Panc1 (cell line): Measurements from ENCODE around the gene PDE3A. TPM values are rescaled to one million over a fixed set of nuclear protein-coding genes. Genes with fewer than 3 reads are reported as not detected.
A peak's percentile ranks its signal among the peaks of the same experiment; 100 is the strongest.

Source experiments
- ATAC-seq: fragments of 200-7000 bp; cut with Tn5 transposase; 2 replicates; pipeline ENCODE4 v1.9.1; 2020; ENCODE audit warnings: mild to moderate bottlenecking, moderate library complexity
- BruUV-seq: library from RNA; stranded (reverse); fragments of 400-500 nt; replicated peaks from 2 replicates; lab custom pipeline; 2021; lab: Mats Ljungman, UMichigan
- CTCF ChIA-PET: fragments of 300-600 bp; sonication (Branson Sonifier 250); formaldehyde crosslinking; loops from one replicate; lab custom pipeline; 2022; ENCODE audit warnings: antibody characterized with exemption; lab: Charles Lee
- POLR2A ChIA-PET: fragments of 300-600 bp; sonication (Branson Sonifier 250); formaldehyde crosslinking; loops from one replicate; lab custom pipeline; 2022; ENCODE audit warnings: antibody characterized with exemption; lab: Charles Lee
- DNase-seq: peaks from one replicate; pipeline ENCODE4 v3.0.0-alpha.2; 2010; ENCODE audit warnings: low read depth, low spot score
- H3K27ac ChIP-seq: 2 replicates; pipeline ENCODE4 v1.5.1; 2011; ENCODE audit warnings: mild to moderate bottlenecking, low read length, inconsistent platforms
- H3K27me3 ChIP-seq: fragments of 200-500 bp; sonication (Bioruptor generic); 2 replicates; pipeline ENCODE4 v1.6.0; 2014; ENCODE audit warnings: low read length, inconsistent platforms; ENCODE audit not compliant: control insufficient read depth, insufficient read depth
- H3K36me3 ChIP-seq: fragments of 200-500 bp; sonication (Bioruptor generic); 2 replicates; pipeline ENCODE4 v1.5.1; 2014; ENCODE audit warnings: inconsistent platforms, mild to moderate bottlenecking, low read length, moderate library complexity; ENCODE audit not compliant: control insufficient read depth, insufficient read depth
- H3K4me1 ChIP-seq: 2 replicates; pipeline ENCODE4 v1.5.1; 2011; ENCODE audit warnings: inconsistent platforms, mild to moderate bottlenecking, low read length, moderate library complexity; ENCODE audit not compliant: control insufficient read depth, insufficient read depth
- H3K4me3 ChIP-seq, 2 experiments: 2 replicates each; pipeline ENCODE4 v1.5.1; 2011 to 2012; ENCODE audit warnings: low read depth in 2 of 2, low read length in 2 of 2, mild to moderate bottlenecking in 2 of 2, inconsistent platforms in 1 of 2, moderate library complexity in 1 of 2
- H3K9me3 ChIP-seq: fragments of 200-500 bp; sonication (Bioruptor generic); 2 replicates; pipeline ENCODE4 v1.5.1; 2014; ENCODE audit warnings: low read depth, mild to moderate bottlenecking, inconsistent platforms, low read length, moderate library complexity; ENCODE audit not compliant: control insufficient read depth, insufficient read depth
- CTCF ChIP-seq: fragments of 450-650 bp; IDR thresholded peaks from 2 replicates; pipeline ENCODE4 v1.5.1; 2017; ENCODE audit warnings: mild to moderate bottlenecking
- POLR2AphosphoS5 ChIP-seq: IDR thresholded peaks from 2 replicates; pipeline ENCODE4 v1.6.1; 2012; ENCODE audit warnings: mild to moderate bottlenecking, low read depth, low read length, moderate library complexity
- REST ChIP-seq, 2 experiments: IDR thresholded peaks; 2 replicates each; pipeline ENCODE4 v1.6.1; 2011 to 2012; ENCODE audit warnings: low read depth in 2 of 2, control low read depth in 1 of 2, low read length in 1 of 2, mild to moderate bottlenecking in 1 of 2, moderate library complexity in 1 of 2; ENCODE audit not compliant: insufficient read depth in 1 of 2
- SIN3A ChIP-seq: IDR thresholded peaks from 2 replicates; pipeline ENCODE4 v1.6.1; 2012; ENCODE audit warnings: low read depth, mild to moderate bottlenecking, low read length, moderate library complexity, borderline replicate concordance; ENCODE audit not compliant: insufficient read depth
- TCF7L2 ChIP-seq: IDR thresholded peaks from 2 replicates; pipeline ENCODE4 v1.6.1; 2011; ENCODE audit warnings: mild to moderate bottlenecking, low read depth, low read length, inconsistent platforms
- in situ Hi-C: cut with HindIII; loops from 2 replicates; pipeline ENCODE4 v1.10.0; 2016; ENCODE audit warnings: low sequenced_read_pairs, low pct_unique_long_range_greater_than_20kb
- intact Hi-C: fragments of 100-400 bp; cut with micrococcal nuclease; formaldehyde crosslinking; loops from one replicate; pipeline ENCODE4 v1.10.0; 2022; ENCODE audit not compliant: unreplicated experiment
- total RNA-seq: library from RNA; stranded (reverse); gene quantifications from one replicate; pipeline ENCODE4 v1.2.1, GENCODE V29; 2021; ENCODE audit not compliant: unreplicated experiment

PDE3A gene
- total RNA-seq, 1 experiment from 2014 or later, result 0.03 TPM

GRCh38 chr12:20646239-20646827 lies 278.0 kb downstream of the PDE3A start:
- no peak for ATAC-seq
- no TSS peak for BruUV-seq
- CTCF ChIA-PET, result interaction anchor here (0.7 kb wide), 1 partner anchor 1773 kb away, joined by 3 read pairs; no protein-coding TSS in a partner anchor
- H3K36me3 ChIP-seq, result no peaks in the 10 kb centered on the region
- no peaks in the 10 kb centered on the region for H3K27me3 ChIP-seq
- in situ Hi-C loops, result no loop called here
- no peaks in the 10 kb centered on the region for H3K4me1 ChIP-seq
- POLR2A ChIA-PET, result no interaction called here
- DNase-seq, result no peak
- intact Hi-C loops, result loop anchor here (1.0 kb wide), 1 partner anchor 152 kb away; no protein-coding TSS in a partner anchor
- no peak overlapping the region for H3K27ac ChIP-seq
- no peak for TF ChIP-seq SIN3A
- TF ChIP-seq CTCF, result peak; percentile 48; the same call in 1 of the 2 replicates
- H3K9me3 ChIP-seq, result no peaks in the 10 kb centered on the region
- H3K4me3 ChIP-seq, result no peak overlapping the region

GRCh38 chr12:20653871-20654270 lies 285.5 kb downstream of the PDE3A start:
- CTCF ChIA-PET, result no interaction called here
- intact Hi-C loops, result no loop called here
- TF ChIP-seq POLR2AphosphoS5 (no peak), TCF7L2 (no peak), SIN3A (no peak), REST (IDR thresholded peaks at IDR 0.05; ENCODE audit: insufficient read depth in 1 of 2, low read depth in 2 of 2, low read length in 1 of 2) (no peak), CTCF (no peak)

More at GRCh38 chr12:20653871-20654270, 285.5 kb downstream of the PDE3A start:
- POLR2A ChIA-PET, result no interaction called here
- no TSS peak for BruUV-seq
- DNase-seq, result no peak
- H3K27me3 ChIP-seq, result no peaks in the 10 kb centered on the region
- H3K4me3 ChIP-seq, result no peak overlapping the region
- no peak for ATAC-seq
- H3K4me1 ChIP-seq, result no peaks in the 10 kb centered on the region
- no peaks in the 10 kb centered on the region for H3K36me3 ChIP-seq
- no peak overlapping the region for H3K27ac ChIP-seq
- in situ Hi-C loops, result no loop called here
- H3K9me3 ChIP-seq, result no peaks in the 10 kb centered on the region
